Naive thymus-derived CD4-positive, alpha-beta T cell (primary cell): Measurements from ENCODE around the gene CASQ1. TPM values are rescaled to one million over a fixed set of nuclear protein-coding genes. Genes with fewer than 3 reads are reported as not detected.
A peak's percentile ranks its signal among the peaks of the same experiment; 100 is the strongest.

Experiments used
- ATAC-seq: fragments of 150-1000 bp; cut with Tn5 transposase; 2 replicates; pipeline ENCODE4 v1.10.0; 2021; ENCODE audit warnings: mild to moderate bottlenecking, moderate library complexity
- CTCF ChIA-PET: fragments of 350-600 bp; sonication (Branson Sonifier 250); formaldehyde crosslinking; loops from one replicate; lab custom pipeline; 2021; ENCODE audit warnings: antibody characterized with exemption; lab: Charles Lee
- POLR2A ChIA-PET: fragments of 350-600 bp; sonication (Branson Sonifier 250); formaldehyde crosslinking; loops from one replicate; lab custom pipeline; 2021; ENCODE audit warnings: antibody characterized with exemption, inconsistent platforms; lab: Charles Lee
- DNase-seq, 9 donors: peaks; one replicate each; pipeline versions ENCODE4 v3.0.0 to v3.0.0-alpha.2; 2020 to 2022; ENCODE audit warnings: mixed read lengths in 1 of 9
- H3K27ac ChIP-seq: one replicate; pipeline ENCODE4 v1.7.0; 2013; ENCODE audit warnings: mild to moderate bottlenecking, low read depth, low read length, moderate library complexity
- H3K27me3 ChIP-seq, 2 donors: one replicate each; pipeline ENCODE4 v1.7.0; 2013; ENCODE audit warnings: low read length in 2 of 2, mild to moderate bottlenecking in 2 of 2, moderate library complexity in 2 of 2; ENCODE audit not compliant: control insufficient read depth in 2 of 2, insufficient read depth in 2 of 2
- H3K36me3 ChIP-seq, 3 experiments: 1 replicate in 2 of 3; 2 replicates in 1 of 3; pipeline ENCODE4 v1.7.0; 2013; ENCODE audit warnings: low read length in 3 of 3, mild to moderate bottlenecking in 3 of 3, moderate library complexity in 1 of 3; ENCODE audit not compliant: insufficient read depth in 3 of 3, control insufficient read depth in 2 of 3
- H3K4me1 ChIP-seq, 2 donors: one replicate each; pipeline ENCODE4 v1.7.0; 2013; ENCODE audit warnings: low read length in 2 of 2, mild to moderate bottlenecking in 2 of 2, moderate library complexity in 1 of 2; ENCODE audit not compliant: control insufficient read depth in 2 of 2, insufficient read depth in 2 of 2
- H3K4me3 ChIP-seq: 2 replicates; pipeline ENCODE4 v1.7.0; 2013; ENCODE audit warnings: mild to moderate bottlenecking, low read length
- H3K9me3 ChIP-seq, 3 experiments: 1 replicate in 2 of 3; 2 replicates in 1 of 3; pipeline ENCODE4 v1.7.0; 2013; ENCODE audit warnings: low read length in 3 of 3; ENCODE audit not compliant: control insufficient read depth in 2 of 3
- H3K27ac Mint-ChIP-seq, 9 donors: one replicate each; pipeline ENCODE4 v1.8.0; 2020 to 2022; ENCODE audit warnings: mixed read lengths in 9 of 9, mild to moderate bottlenecking in 8 of 9, moderate library complexity in 5 of 9, inconsistent platforms in 2 of 9
- H3K27me3 Mint-ChIP-seq, 5 donors: one replicate each; pipeline ENCODE4 v1.8.0; 2021 to 2022; ENCODE audit warnings: mixed read lengths in 5 of 5, mild to moderate bottlenecking in 1 of 5
- H3K36me3 Mint-ChIP-seq, 5 donors: one replicate each; pipeline ENCODE4 v1.8.0; 2020 to 2022; ENCODE audit warnings: mixed read lengths in 5 of 5, mild to moderate bottlenecking in 3 of 5, inconsistent platforms in 1 of 5
- H3K4me1 Mint-ChIP-seq, 7 donors: one replicate each; pipeline ENCODE4 v1.8.0; 2020 to 2022; ENCODE audit warnings: mixed read lengths in 7 of 7, mild to moderate bottlenecking in 3 of 7, inconsistent platforms in 1 of 7
- H3K4me3 Mint-ChIP-seq, 10 donors: one replicate each; pipeline ENCODE4 v1.8.0; 2020 to 2022; ENCODE audit warnings: mild to moderate bottlenecking in 10 of 10, mixed read lengths in 10 of 10, moderate library complexity in 6 of 10, inconsistent platforms in 2 of 10
- H3K9me3 Mint-ChIP-seq, 11 donors: one replicate each; pipeline ENCODE4 v1.8.0; 2020 to 2022; ENCODE audit warnings: mixed read lengths in 11 of 11, mild to moderate bottlenecking in 4 of 11, inconsistent platforms in 1 of 11, moderate library complexity in 1 of 11
- intact Hi-C, 2 donors: fragments of 100-400 bp; cut with micrococcal nuclease; formaldehyde crosslinking; loops; one replicate each; pipeline ENCODE4 v1.15.1; 2023
- polyA plus RNA-seq, 2 donors: library from polyadenylated mRNA; unstranded; fragments of 300-500 nt; fragmentation: Illumina TruSeq; gene quantifications; one replicate each; pipeline ENCODE4 v1.2.3, GENCODE V29; 2021
- total RNA-seq, 6 experiments: library from RNA in 5 of 6; stranded (reverse) in 5 of 6; gene quantifications; 1 replicate in 5 of 6; 2 replicates in 1 of 6; pipeline ENCODE4 v1.2.3 and lab custom pipeline; 2021 to 2026

The CASQ1 gene
- total and polyA plus RNA-seq, 7 experiments from 2014 or later = 1.1 TPM; not detected in 6

GRCh38 chr1:160194737-160195059 is 4.3 kb downstream of the CASQ1 start:
- no peak overlapping the region for H3K4me3 Mint-ChIP-seq
- ChIA-PET CTCF (interaction anchor here (2.2 to 3.0 kb wide), 2 partner anchors 57 to 97 kb away, joined by 6 to 15 read pairs; no protein-coding TSS in a partner anchor), POLR2A (no interaction called here)
- intact Hi-C loops = loop anchor here in 1 of 2 donors (5.0 kb wide), 1 partner anchor 38 kb away; no protein-coding TSS in a partner anchor
- no peak overlapping the region for H3K27ac ChIP-seq
- peaks cover 0 to 2% (median 0%) of the 10 kb centered on the region in 7 donors for H3K4me1 Mint-ChIP-seq
- H3K27me3 ChIP-seq = no peaks in the 10 kb centered on the region
- H3K4me3 ChIP-seq = no peak overlapping the region
- peaks cover 0 to 2% (median 0%) of the 10 kb centered on the region in 5 donors for H3K27me3 Mint-ChIP-seq
- no peak for ATAC-seq
- no peaks in the 10 kb centered on the region for H3K9me3 Mint-ChIP-seq
- no peak overlapping the region for H3K27ac Mint-ChIP-seq
- no peaks in the 10 kb centered on the region for H3K9me3 ChIP-seq
- no peaks in the 10 kb centered on the region for H3K36me3 Mint-ChIP-seq
- no peaks in the 10 kb centered on the region for H3K4me1 ChIP-seq
- DNase-seq = no peak
- H3K36me3 ChIP-seq = no peaks in the 10 kb centered on the region

- peaks cover 0 to 2% (median 0%) of the 10 kb centered on the region in 7 donors for H3K4me1 Mint-ChIP-seq
- H3K27me3 Mint-ChIP-seq = peaks cover 0 to 2% (median 0%) of the 10 kb centered on the region in 5 donors
- ChIA-PET CTCF (interaction anchor here (0.9 to 3.0 kb wide), 5 partner anchors 12 to 95 kb away, joined by 3 to 15 read pairs (median 4); no protein-coding TSS in a partner anchor), POLR2A (interaction anchor here (1.0 kb wide), 1 partner anchor 95 kb away, joined by 3 read pairs; no protein-coding TSS in a partner anchor)
- intact Hi-C loops = no loop called here
- no peak overlapping the region for H3K27ac Mint-ChIP-seq
- DNase-seq (no peak), ATAC-seq (no peak)
- Histone ChIP-seq H3K4me3 (no peak overlapping the region), H3K27me3 (no peaks in the 10 kb centered on the region), H3K27ac (no peak overlapping the region), H3K36me3 (no peaks in the 10 kb centered on the region), H3K9me3 (no peaks in the 10 kb centered on the region), H3K4me1 (no peaks in the 10 kb centered on the region)
- H3K36me3 Mint-ChIP-seq = no peaks in the 10 kb centered on the region
- H3K9me3 Mint-ChIP-seq = no peaks in the 10 kb centered on the region
- H3K4me3 Mint-ChIP-seq = no peak overlapping the region
Measured at GRCh38 chr1:160196143-160196542, 5.8 kb downstream of the CASQ1 start.

- Mint-ChIP-seq H3K9me3 (no peaks in the 10 kb centered on the region), H3K4me1 (peaks cover 0 to 2% (median 0%) of the 10 kb centered on the region in 7 donors), H3K36me3 (no peaks in the 10 kb centered on the region), H3K27me3 (peaks cover 0 to 2% (median 0%) of the 10 kb centered on the region in 5 donors), H3K27ac (no peak overlapping the region), H3K4me3 (no peak overlapping the region)
- H3K27me3 ChIP-seq = no peaks in the 10 kb centered on the region
- ChIA-PET POLR2A (no interaction called here), CTCF (interaction anchor here (0.6 to 3.0 kb wide), 3 partner anchors 14 to 109 kb away, joined by 3 to 15 read pairs (median 3); no protein-coding TSS in a partner anchor)
- intact Hi-C loops = no loop called here
- H3K4me1 ChIP-seq = no peaks in the 10 kb centered on the region
- no peak overlapping the region for H3K27ac ChIP-seq
- DNase-seq (no peak), ATAC-seq (no peak)
- no peaks in the 10 kb centered on the region for H3K36me3 ChIP-seq
- H3K9me3 ChIP-seq = no peaks in the 10 kb centered on the region
- no peak overlapping the region for H3K4me3 ChIP-seq
Measured at GRCh38 chr1:160197231-160197630, 6.9 kb downstream of the CASQ1 start.

- Mint-ChIP-seq H3K27me3 (no peaks in the 10 kb centered on the region), H3K27ac (no peak overlapping the region), H3K4me3 (no peak overlapping the region), H3K36me3 (no peaks in the 10 kb centered on the region), H3K9me3 (peaks cover 0 to 1% (median 0%) of the 10 kb centered on the region in 11 donors), H3K4me1 (peaks cover 0 to 14% (median 11%) of the 10 kb centered on the region in 7 donors)
- DNase-seq (no peak), ATAC-seq (no peak)
- Histone ChIP-seq H3K36me3 (no peaks in the 10 kb centered on the region), H3K27ac (no peak overlapping the region), H3K27me3 (no peaks in the 10 kb centered on the region), H3K9me3 (no peaks in the 10 kb centered on the region), H3K4me1 (peaks cover 4 to 10% of the 10 kb centered on the region in 2 donors), H3K4me3 (no peak overlapping the region)
- ChIA-PET CTCF (interaction anchor here (1.0 kb wide), 1 partner anchor 51 kb away, joined by 3 read pairs; no protein-coding TSS in a partner anchor), POLR2A (no interaction called here)
- intact Hi-C loops = no loop called here
Measured at GRCh38 chr1:160200786-160201185, 10.4 kb downstream of the CASQ1 start.

GRCh38 chr1:160204526-160205241 is 14.3 kb downstream of the CASQ1 start:
- H3K36me3 Mint-ChIP-seq = peaks cover 0 to 2% (median 0%) of the 10 kb centered on the region in 5 donors
- H3K9me3 ChIP-seq = no peaks in the 10 kb centered on the region
- DNase-seq (no peak), ATAC-seq (peak; percentile 69)
- H3K27ac Mint-ChIP-seq = peak overlapping the region; percentile 62 to 89 (median 82)
- no peak overlapping the region for H3K27ac ChIP-seq
- H3K4me1 Mint-ChIP-seq = peaks cover 24 to 42% (median 37%) of the 10 kb centered on the region in 7 donors
- peaks cover 0 to 1% (median 0%) of the 10 kb centered on the region in 11 donors for H3K9me3 Mint-ChIP-seq
- H3K4me3 Mint-ChIP-seq = peak overlapping the region; percentile 72 to 94 (median 86)
- CTCF ChIA-PET = interaction anchor here (1.2 kb wide), 1 partner anchor 47 kb away, joined by 5 read pairs; no protein-coding TSS in a partner anchor
- no peaks in the 10 kb centered on the region for H3K27me3 Mint-ChIP-seq
- no peaks in the 10 kb centered on the region for H3K27me3 ChIP-seq
- H3K36me3 ChIP-seq = peaks cover 0 to 3% (median 0%) of the 10 kb centered on the region in 3 experiments
- intact Hi-C loops = loop anchor here (1.0 to 5.0 kb wide), 3 partner anchors 57 to 106 kb away; partner anchors contain the start of genes IGSF8 (in 2 of the 2) and PEX19 (in 1 of the 2)
- H3K4me1 ChIP-seq = peaks cover 9 to 16% of the 10 kb centered on the region in 2 donors
- POLR2A ChIA-PET = interaction anchor here (1.0 to 2.8 kb wide), 3 partner anchors 13 to 80 kb away, joined by 3 to 11 read pairs (median 7); partner anchors contain the start of genes DCAF8 and PEX19
- peak overlapping the region; percentile 42 for H3K4me3 ChIP-seq

GRCh38 chr1:160205242-160206035 is 15.1 kb downstream of the CASQ1 start, which contains the start of gene PEA15:
Gene PEA15, plus strand, starts transcription at chr1:160205384. Its CDS starts 6,161 bp downstream, at chr1:160211545.
- H3K27me3 ChIP-seq = no peaks in the 10 kb centered on the region
- H3K36me3 ChIP-seq = peaks cover 0 to 9% (median 0%) of the 10 kb centered on the region in 3 experiments
- peak; percentile 81 for ATAC-seq
- DNase-seq = peak; percentile 43 to 81 (median 49)
- Mint-ChIP-seq H3K36me3 (peaks cover 0 to 2% (median 0%) of the 10 kb centered on the region in 5 donors), H3K4me3 (peak within 1 kb of the TSS; percentile 78 to 94 (median 88)), H3K27me3 (no peaks in the 10 kb centered on the region), H3K9me3 (peaks cover 0 to 1% (median 0%) of the 10 kb centered on the region in 11 donors), H3K27ac (peak within 1 kb of the TSS; percentile 75 to 92 (median 88)), H3K4me1 (peaks cover 31 to 49% (median 37%) of the 10 kb centered on the region in 7 donors)
- H3K4me1 ChIP-seq = peaks cover 12 to 16% of the 10 kb centered on the region in 2 donors
- intact Hi-C loops = loop anchor here (1.0 to 5.0 kb wide), 4 partner anchors 55 to 107 kb away; partner anchors contain the start of genes IGSF8 (in 2 of the 2) and PEX19 (in 1 of the 2)
- ChIA-PET CTCF (interaction anchor here (1.1 to 1.3 kb wide), 2 partner anchors 13 to 47 kb away, joined by 3 to 4 read pairs; no protein-coding TSS in a partner anchor), POLR2A (interaction anchor here (1.0 to 2.8 kb wide), 3 partner anchors 12 to 79 kb away, joined by 3 to 11 read pairs (median 7); partner anchors contain the start of genes DCAF8 and PEX19)
- H3K27ac ChIP-seq = peak within 1 kb of the TSS; percentile 74
- H3K9me3 ChIP-seq = no peaks in the 10 kb centered on the region
- H3K4me3 ChIP-seq = peak within 1 kb of the TSS; percentile 77
